ENCODE measurements around the gene DDX21. TPM values are rescaled to one million over a fixed set of nuclear protein-coding genes. Genes with fewer than 3 reads are reported as not detected.
"Not testable (repeated sequence)": the region's sequence is repeated elsewhere in the genome, so short reads cannot be mapped to it uniquely, and the experiment has no call there.

Gene DDX21
- total RNA-seq: 100 to 1,000 TPM in 1 of 2 donors, 10 to 100 TPM in 1; 32.1 to 122 TPM

GRCh38 chr10:68955832-68956532 is at the start of gene DDX21:
Gene DDX21 (plus strand): TSS chr10:68956170. CDS start chr10:68956226, 56 bp downstream.
- Histone ChIP-seq H3K9me3 (no peaks in the 10 kb centered on the region), H3K4me1 (ENCODE audit: control insufficient read depth in 1 of 2, low read depth in 2 of 2) (peaks cover 6 to 23% of the 10 kb centered on the region in 2 donors), H3K27me3 (replicated peaks; ENCODE audit: insufficient read depth) (no peaks in the 10 kb centered on the region), H3K27ac (peak within 1 kb of the TSS; percentile 79 to 92), H3K4me3 (peak within 1 kb of the TSS; percentile 88), H3K36me3 (no peaks in the 10 kb centered on the region)
- ATAC-seq (ENCODE audit: insufficient number of reproducible peaks, low FRiP score, low read depth): peak; percentile 64
- peak; percentile 76 for DNase-seq (ENCODE audit: low spot score)
- TF ChIP-seq, protein P1, sequence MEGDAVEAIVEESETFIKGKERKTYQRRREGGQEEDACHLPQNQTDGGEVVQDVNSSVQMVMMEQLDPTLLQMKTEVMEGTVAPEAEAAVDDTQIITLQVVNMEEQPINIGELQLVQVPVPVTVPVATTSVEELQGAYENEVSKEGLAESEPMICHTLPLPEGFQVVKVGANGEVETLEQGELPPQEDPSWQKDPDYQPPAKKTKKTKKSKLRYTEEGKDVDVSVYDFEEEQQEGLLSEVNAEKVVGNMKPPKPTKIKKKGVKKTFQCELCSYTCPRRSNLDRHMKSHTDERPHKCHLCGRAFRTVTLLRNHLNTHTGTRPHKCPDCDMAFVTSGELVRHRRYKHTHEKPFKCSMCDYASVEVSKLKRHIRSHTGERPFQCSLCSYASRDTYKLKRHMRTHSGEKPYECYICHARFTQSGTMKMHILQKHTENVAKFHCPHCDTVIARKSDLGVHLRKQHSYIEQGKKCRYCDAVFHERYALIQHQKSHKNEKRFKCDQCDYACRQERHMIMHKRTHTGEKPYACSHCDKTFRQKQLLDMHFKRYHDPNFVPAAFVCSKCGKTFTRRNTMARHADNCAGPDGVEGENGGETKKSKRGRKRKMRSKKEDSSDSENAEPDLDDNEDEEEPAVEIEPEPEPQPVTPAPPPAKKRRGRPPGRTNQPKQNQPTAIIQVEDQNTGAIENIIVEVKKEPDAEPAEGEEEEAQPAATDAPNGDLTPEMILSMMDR (IDR thresholded peaks at IDR 0.05): peak; percentile 46

GRCh38 chr10:68924593-68924992 is 31.4 kb upstream of the DDX21 start:
- H3K4me3 ChIP-seq: no peak overlapping the region
- TF ChIP-seq, protein P1 (IDR thresholded peaks at IDR 0.05): no peak
- H3K27ac ChIP-seq: peak overlapping the region in 1 of 2 donors; percentile 19
- peaks cover 0 to 13% of the 10 kb centered on the region in 2 donors for H3K4me1 ChIP-seq (ENCODE audit: control insufficient read depth in 1 of 2, low read depth in 2 of 2)
- H3K27me3 ChIP-seq (replicated peaks; ENCODE audit: insufficient read depth): no peaks in the 10 kb centered on the region
- ATAC-seq (ENCODE audit: insufficient number of reproducible peaks, low FRiP score, low read depth) (no peak), DNase-seq (ENCODE audit: low spot score) (no peak)
- no peaks in the 10 kb centered on the region for H3K9me3 ChIP-seq
- H3K36me3 ChIP-seq: peaks cover 6% of the 10 kb centered on the region

- Histone ChIP-seq H3K27me3 (replicated peaks; ENCODE audit: insufficient read depth) (no peaks in the 10 kb centered on the region), H3K27ac (no peak overlapping the region), H3K4me1 (ENCODE audit: control insufficient read depth in 1 of 2, low read depth in 2 of 2) (peaks cover 0 to 13% of the 10 kb centered on the region in 2 donors), H3K36me3 (peaks cover 3% of the 10 kb centered on the region), H3K9me3 (no peaks in the 10 kb centered on the region), H3K4me3 (no peak overlapping the region)
- ATAC-seq (ENCODE audit: insufficient number of reproducible peaks, low FRiP score, low read depth) (no peak), DNase-seq (ENCODE audit: low spot score) (no peak)
- TF ChIP-seq, protein P1 (IDR thresholded peaks at IDR 0.05): no peak
Measured at GRCh38 chr10:68925489-68925888, 30.5 kb upstream of the DDX21 start.

- H3K4me1 ChIP-seq (ENCODE audit: control insufficient read depth in 1 of 2, low read depth in 2 of 2); DNase-seq (ENCODE audit: low spot score); H3K27me3 ChIP-seq (replicated peaks; ENCODE audit: insufficient read depth); H3K4me3 ChIP-seq; H3K27ac ChIP-seq; ATAC-seq (ENCODE audit: insufficient number of reproducible peaks, low FRiP score, low read depth); H3K9me3 ChIP-seq; H3K36me3 ChIP-seq: not testable (repeated sequence)
Measured at GRCh38 chr10:68929157-68929556, 26.8 kb upstream of the DDX21 start.

DNA sequence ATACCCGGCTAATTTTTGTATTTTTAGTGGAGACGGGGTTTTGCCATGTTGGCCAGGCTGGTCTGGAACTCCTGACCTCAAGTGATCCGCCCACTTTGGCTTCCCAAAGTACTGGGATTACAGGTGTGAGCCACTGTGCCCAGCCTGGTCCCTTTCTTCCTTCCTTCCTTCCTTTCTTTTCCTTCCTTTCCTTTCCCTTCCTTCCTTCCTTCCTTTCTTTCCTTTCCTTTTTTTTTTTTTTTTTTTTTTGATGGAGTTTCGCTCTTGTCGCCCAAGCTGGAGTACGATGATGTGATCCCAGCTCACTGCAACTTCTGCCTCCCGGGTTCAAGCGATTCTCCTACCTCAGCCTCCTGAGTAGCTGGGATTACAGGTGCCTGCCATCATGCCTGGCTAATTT is 26.1 kb upstream of the DDX21 start:
- DNase-seq (ENCODE audit: low spot score); H3K27me3 ChIP-seq (replicated peaks; ENCODE audit: insufficient read depth); H3K27ac ChIP-seq; H3K4me3 ChIP-seq; H3K9me3 ChIP-seq; H3K36me3 ChIP-seq; H3K4me1 ChIP-seq (ENCODE audit: control insufficient read depth in 1 of 2, low read depth in 2 of 2); ATAC-seq (ENCODE audit: insufficient number of reproducible peaks, low FRiP score, low read depth): not testable (repeated sequence)

GRCh38 chr10:68932860-68933259 is 23.1 kb upstream of the DDX21 start:
- H3K36me3 ChIP-seq; H3K4me1 ChIP-seq (ENCODE audit: control insufficient read depth in 1 of 2, low read depth in 2 of 2); ATAC-seq (ENCODE audit: insufficient number of reproducible peaks, low FRiP score, low read depth); H3K27ac ChIP-seq; H3K27me3 ChIP-seq (replicated peaks; ENCODE audit: insufficient read depth); H3K4me3 ChIP-seq; H3K9me3 ChIP-seq; DNase-seq (ENCODE audit: low spot score): not testable (repeated sequence)

All from thoracic aorta (tissue), 2 donors.